HCT116 (cell line): ENCODE results near the gene CNKSR3. TPM values are rescaled to one million over a fixed set of nuclear protein-coding genes. Genes with fewer than 3 reads are reported as not detected.

Experiments used
- ATAC-seq: fragments of 200-7000 bp; cut with Tn5 transposase; 2 replicates; pipeline ENCODE4 v1.9.1; 2020; ENCODE audit warnings: mild to moderate bottlenecking, moderate library complexity
- BruUV-seq: library from RNA; stranded (reverse); fragments of 400-500 nt; replicated peaks from 2 replicates; lab custom pipeline; 2021; lab: Mats Ljungman, UMichigan
- CTCF ChIA-PET: fragments of 300-600 bp; sonication (Branson Sonifier 250); formaldehyde crosslinking; loops from one replicate; lab custom pipeline; 2021; ENCODE audit warnings: antibody characterized with exemption; lab: Charles Lee
- POLR2A ChIA-PET: fragments of 300-600, 350-600 bp; sonication (Branson Sonifier 250); formaldehyde crosslinking; loops from one replicate; lab custom pipeline; 2021; ENCODE audit warnings: antibody characterized with exemption; lab: Charles Lee
- RAD21 ChIA-PET, 2 experiments: fragments of 300-600 bp; sonication (Branson Sonifier 250); formaldehyde crosslinking; loops; one replicate each; lab custom pipeline; 2023; ENCODE audit warnings: low total read pairs in 2 of 2; ENCODE audit not compliant: uncharacterized antibody in 2 of 2, unreplicated experiment in 2 of 2, low non-redundant PET in 1 of 2; lab: Charles Lee
- DNase-seq: peaks from one replicate; pipeline ENCODE4 v3.0.0-alpha.2; 2010; ENCODE audit warnings: low read depth, low spot score
- H2AFZ ChIP-seq: fragments of 200-600 bp; shearing (Covaris generic), sonication (generic); 2 replicates; pipeline ENCODE4 v1.6.1; 2017; ENCODE audit warnings: low read depth, mixed run types, mixed read lengths, antibody characterized with exemption, low read length; ENCODE audit not compliant: poor library complexity, severe bottlenecking
- H3K27ac ChIP-seq: 2 replicates; pipeline ENCODE4 v1.5.1; 2012; ENCODE audit warnings: low read depth, low read length
- H3K27me3 ChIP-seq: fragments of 200-600 bp; sonication (generic); 2 replicates; pipeline ENCODE4 v1.6.1; 2016; ENCODE audit warnings: mixed run types, low read length, mixed read lengths; ENCODE audit not compliant: insufficient read depth
- H3K36me3 ChIP-seq, 2 experiments: fragments of 200-500 bp in 1 of 2; fragments of 200-600 bp in 1 of 2; sonication (Bioruptor generic) in 1 of 2; sonication (generic) in 1 of 2; 2 replicates each; pipeline versions ENCODE4 v1.5.1 to v1.6.1; 2014 to 2016; ENCODE audit warnings: low read length in 2 of 2, inconsistent platforms in 1 of 2, mixed read lengths in 1 of 2, mixed run types in 1 of 2; ENCODE audit not compliant: insufficient read depth in 2 of 2, control insufficient read depth in 1 of 2
- H3K4me1 ChIP-seq, 2 experiments: fragments of 200-600 bp in 1 of 2; sonication (generic) in 1 of 2; 2 replicates each; pipeline versions ENCODE4 v1.5.1 to v1.6.1; 2012 to 2017; ENCODE audit warnings: low read length in 2 of 2, inconsistent platforms in 1 of 2, mild to moderate bottlenecking in 1 of 2, mixed read lengths in 1 of 2, mixed run types in 1 of 2, moderate library complexity in 1 of 2; ENCODE audit not compliant: insufficient read depth in 2 of 2, control insufficient read depth in 1 of 2
- H3K4me2 ChIP-seq: fragments of 200-600 bp; sonication (generic); 2 replicates; pipeline ENCODE4 v1.6.1; 2017; ENCODE audit warnings: mixed run types, low read length, mixed read lengths
- H3K4me3 ChIP-seq, 2 experiments: fragments of 200-600 bp in 1 of 2; sonication (generic) in 1 of 2; replicated peaks in 1 of 2; 2 replicates each; pipeline ENCODE4 v1.5.1; 2011 to 2016; ENCODE audit warnings: low read length in 2 of 2, control low read depth in 1 of 2, low read depth in 1 of 2, mild to moderate bottlenecking in 1 of 2, mixed read lengths in 1 of 2, mixed run types in 1 of 2
- H3K79me2 ChIP-seq: fragments of 200-600 bp; sonication (generic); 2 replicates; pipeline ENCODE4 v1.6.1; 2017; ENCODE audit warnings: mild to moderate bottlenecking, mixed run types, low read length, moderate library complexity, mixed read lengths; ENCODE audit not compliant: insufficient read depth
- H3K9ac ChIP-seq: fragments of 200-600 bp; sonication (generic); 2 replicates; pipeline ENCODE4 v1.6.1; 2016; ENCODE audit warnings: low read length, mixed read lengths
- H3K9me2 ChIP-seq: fragments of 200-600 bp; sonication (generic), shearing (Covaris generic); 2 replicates; pipeline ENCODE4 v1.6.1; 2017; ENCODE audit warnings: mixed run types, mild to moderate bottlenecking, moderate library complexity; ENCODE audit not compliant: insufficient read depth
- H3K9me3 ChIP-seq, 2 experiments: fragments of 200-500 bp in 1 of 2; fragments of 200-600 bp in 1 of 2; sonication (Bioruptor generic) in 1 of 2; sonication (generic) in 1 of 2; 2 replicates each; pipeline ENCODE4 v1.6.1; 2014 to 2017; ENCODE audit warnings: low read length in 2 of 2, mixed read lengths in 2 of 2, inconsistent platforms in 1 of 2, low read depth in 1 of 2, mild to moderate bottlenecking in 1 of 2, mixed run types in 1 of 2, moderate library complexity in 1 of 2; ENCODE audit not compliant: control insufficient read depth in 1 of 2, insufficient read depth in 1 of 2
- H4K20me1 ChIP-seq: fragments of 200-600 bp; sonication (generic), shearing (Covaris generic); 2 replicates; pipeline ENCODE4 v1.6.1; 2017; ENCODE audit warnings: mixed run types, mild to moderate bottlenecking, moderate library complexity; ENCODE audit not compliant: insufficient read depth
- CBX3 ChIP-seq: IDR thresholded peaks from 2 replicates; pipeline ENCODE4 v1.6.1; 2012; ENCODE audit warnings: low read depth
- ELF1 ChIP-seq: IDR thresholded peaks from 2 replicates; pipeline ENCODE4 v1.6.1; 2012; ENCODE audit warnings: low read depth, borderline replicate concordance
- EZH2 ChIP-seq: fragments of 200-600 bp; sonication (generic); IDR thresholded peaks from 2 replicates; pipeline ENCODE4 v1.6.1; 2017; ENCODE audit warnings: antibody characterized with exemption, mixed run types
- EZH2phosphoT487 ChIP-seq: fragments of 200-600 bp; IDR thresholded peaks from 2 replicates; pipeline ENCODE4 v1.6.1; 2018; ENCODE audit warnings: antibody characterized with exemption, borderline replicate concordance
- FOSL1 ChIP-seq: IDR thresholded peaks from 2 replicates; pipeline ENCODE4 v1.6.1; 2012; ENCODE audit warnings: low read depth
- JUND ChIP-seq: IDR thresholded peaks from 2 replicates; pipeline ENCODE4 v1.6.1; 2012
- SRF ChIP-seq: IDR thresholded peaks from 2 replicates; pipeline ENCODE4 v1.6.1; 2012; ENCODE audit warnings: low read depth
- TCF7L2 ChIP-seq: IDR thresholded peaks from 2 replicates; pipeline ENCODE4 v1.7.0; 2011; ENCODE audit warnings: borderline replicate concordance, inconsistent platforms; ENCODE audit not compliant: insufficient read depth, insufficient read length; ENCODE audit errors: extremely low read depth
- ZNF274 ChIP-seq: fragments of 200-500 bp; sonication (Bioruptor generic); IDR thresholded peaks from 2 replicates; pipeline ENCODE4 v1.6.1; 2014; ENCODE audit warnings: mild to moderate bottlenecking, low read depth, low read length, inconsistent platforms
- intact Hi-C: fragments of 100-400 bp; cut with micrococcal nuclease; formaldehyde crosslinking; loops from 2 replicates; pipeline ENCODE4 v1.10.0; 2022
- total RNA-seq: library from RNA; stranded (reverse); gene quantifications from one replicate; pipeline ENCODE4 v1.2.1, GENCODE V29; 2021; ENCODE audit not compliant: unreplicated experiment
- TF ChIP-seq, protein P1 (sequence below): IDR thresholded peaks from 2 replicates; pipeline ENCODE4 v1.6.1; 2012
- TF ChIP-seq, protein P2 (sequence below): IDR thresholded peaks from 2 replicates; pipeline ENCODE4 v1.6.1; 2011; ENCODE audit warnings: mild to moderate bottlenecking, low read length, moderate library complexity; ENCODE audit not compliant: insufficient replicate concordance; ENCODE audit errors: extremely low read depth
- TF ChIP-seq, protein P3 (sequence below): IDR thresholded peaks from 2 replicates; pipeline ENCODE4 v1.6.1; 2012; ENCODE audit warnings: low read depth

The CNKSR3 gene
- total RNA-seq, 1 experiment from 2014 or later, result 15.4 TPM

DNA sequence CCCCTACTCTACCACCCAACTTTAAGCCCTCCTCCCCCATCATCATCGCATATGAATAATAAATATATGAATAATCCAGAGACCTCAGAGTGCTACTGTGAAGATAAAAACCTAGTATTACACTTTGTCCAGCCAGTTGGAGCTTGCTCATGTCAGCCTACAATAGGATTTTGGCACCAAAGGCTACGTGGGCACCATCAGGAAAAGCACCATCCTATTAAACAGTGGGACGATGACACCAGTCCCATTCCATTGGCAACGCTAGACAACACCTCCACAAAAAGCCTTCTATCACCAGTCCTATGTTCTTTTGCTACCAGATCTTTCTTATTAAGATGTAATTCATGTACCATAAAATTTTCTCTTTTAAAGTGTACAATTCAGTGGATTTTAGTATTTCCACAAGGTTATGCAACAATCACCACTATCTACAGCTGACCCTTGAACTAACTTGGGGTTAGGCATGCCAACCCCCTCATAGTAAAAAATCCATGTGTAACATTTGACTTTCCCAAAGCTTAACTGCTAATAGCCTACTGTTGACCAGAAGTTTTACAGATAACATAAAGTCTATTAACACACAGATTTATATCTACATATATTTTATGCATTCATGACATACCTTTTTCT lies 41.1 kb downstream of the CNKSR3 start:
- ChIA-PET POLR2A (no interaction called here), RAD21 (no interaction called here), CTCF (no interaction called here)
- Histone ChIP-seq H3K4me1 (peaks cover under 1 to 5% of the 10 kb centered on the region in 2 experiments; a peak in 3 of 4 replicates), H3K79me2 (peaks cover 9% of the 10 kb centered on the region; the same call in 1 of the 2 replicates), H3K9me3 (peaks cover 0 to 5% of the 10 kb centered on the region in 2 experiments; a peak in 1 of 4 replicates), H3K27me3 (no peaks in the 10 kb centered on the region), H4K20me1 (no peaks in the 10 kb centered on the region), H3K4me2 (no peak overlapping the region), H3K9ac (no peak overlapping the region), H3K27ac (no peak overlapping the region), H3K36me3 (no peaks in the 10 kb centered on the region), H2AFZ (no peak overlapping the region), H3K9me2 (no peaks in the 10 kb centered on the region), H3K4me3 (no peak overlapping the region)
- ATAC-seq (no peak), DNase-seq (no peak)
- intact Hi-C loops, result no loop called here
- TF ChIP-seq, protein P1, sequence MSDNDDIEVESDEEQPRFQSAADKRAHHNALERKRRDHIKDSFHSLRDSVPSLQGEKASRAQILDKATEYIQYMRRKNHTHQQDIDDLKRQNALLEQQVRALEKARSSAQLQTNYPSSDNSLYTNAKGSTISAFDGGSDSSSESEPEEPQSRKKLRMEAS, result no peak
- TF ChIP-seq JUND (no peak), CBX3 (no peak), ZNF274 (no peak), SRF (no peak), FOSL1 (no peak), EZH2 (no peak), TCF7L2 (no peak), EZH2phosphoT487 (no peak), ELF1 (no peak)
- TF ChIP-seq, protein P2, sequence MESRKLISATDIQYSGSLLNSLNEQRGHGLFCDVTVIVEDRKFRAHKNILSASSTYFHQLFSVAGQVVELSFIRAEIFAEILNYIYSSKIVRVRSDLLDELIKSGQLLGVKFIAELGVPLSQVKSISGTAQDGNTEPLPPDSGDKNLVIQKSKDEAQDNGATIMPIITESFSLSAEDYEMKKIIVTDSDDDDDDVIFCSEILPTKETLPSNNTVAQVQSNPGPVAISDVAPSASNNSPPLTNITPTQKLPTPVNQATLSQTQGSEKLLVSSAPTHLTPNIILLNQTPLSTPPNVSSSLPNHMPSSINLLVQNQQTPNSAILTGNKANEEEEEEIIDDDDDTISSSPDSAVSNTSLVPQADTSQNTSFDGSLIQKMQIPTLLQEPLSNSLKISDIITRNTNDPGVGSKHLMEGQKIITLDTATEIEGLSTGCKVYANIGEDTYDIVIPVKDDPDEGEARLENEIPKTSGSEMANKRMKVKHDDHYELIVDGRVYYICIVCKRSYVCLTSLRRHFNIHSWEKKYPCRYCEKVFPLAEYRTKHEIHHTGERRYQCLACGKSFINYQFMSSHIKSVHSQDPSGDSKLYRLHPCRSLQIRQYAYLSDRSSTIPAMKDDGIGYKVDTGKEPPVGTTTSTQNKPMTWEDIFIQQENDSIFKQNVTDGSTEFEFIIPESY, result no peak
- TF ChIP-seq, protein P3, sequence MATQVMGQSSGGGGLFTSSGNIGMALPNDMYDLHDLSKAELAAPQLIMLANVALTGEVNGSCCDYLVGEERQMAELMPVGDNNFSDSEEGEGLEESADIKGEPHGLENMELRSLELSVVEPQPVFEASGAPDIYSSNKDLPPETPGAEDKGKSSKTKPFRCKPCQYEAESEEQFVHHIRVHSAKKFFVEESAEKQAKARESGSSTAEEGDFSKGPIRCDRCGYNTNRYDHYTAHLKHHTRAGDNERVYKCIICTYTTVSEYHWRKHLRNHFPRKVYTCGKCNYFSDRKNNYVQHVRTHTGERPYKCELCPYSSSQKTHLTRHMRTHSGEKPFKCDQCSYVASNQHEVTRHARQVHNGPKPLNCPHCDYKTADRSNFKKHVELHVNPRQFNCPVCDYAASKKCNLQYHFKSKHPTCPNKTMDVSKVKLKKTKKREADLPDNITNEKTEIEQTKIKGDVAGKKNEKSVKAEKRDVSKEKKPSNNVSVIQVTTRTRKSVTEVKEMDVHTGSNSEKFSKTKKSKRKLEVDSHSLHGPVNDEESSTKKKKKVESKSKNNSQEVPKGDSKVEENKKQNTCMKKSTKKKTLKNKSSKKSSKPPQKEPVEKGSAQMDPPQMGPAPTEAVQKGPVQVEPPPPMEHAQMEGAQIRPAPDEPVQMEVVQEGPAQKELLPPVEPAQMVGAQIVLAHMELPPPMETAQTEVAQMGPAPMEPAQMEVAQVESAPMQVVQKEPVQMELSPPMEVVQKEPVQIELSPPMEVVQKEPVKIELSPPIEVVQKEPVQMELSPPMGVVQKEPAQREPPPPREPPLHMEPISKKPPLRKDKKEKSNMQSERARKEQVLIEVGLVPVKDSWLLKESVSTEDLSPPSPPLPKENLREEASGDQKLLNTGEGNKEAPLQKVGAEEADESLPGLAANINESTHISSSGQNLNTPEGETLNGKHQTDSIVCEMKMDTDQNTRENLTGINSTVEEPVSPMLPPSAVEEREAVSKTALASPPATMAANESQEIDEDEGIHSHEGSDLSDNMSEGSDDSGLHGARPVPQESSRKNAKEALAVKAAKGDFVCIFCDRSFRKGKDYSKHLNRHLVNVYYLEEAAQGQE, result no peak
- BruUV-seq, result no TSS peak
